GM12875 (cell line): ENCODE results near the gene SLC39A3.
A peak's percentile ranks its signal among the peaks of the same experiment; 100 is the strongest.

Experiments
- H3K4me3 ChIP-seq: one replicate; pipeline ENCODE4 v1.5.1; 2011; ENCODE audit warnings: low read depth, low read length, control low read depth
- CTCF ChIP-seq: IDR thresholded peaks from 2 replicates; pipeline ENCODE4 v1.5.1; 2011; ENCODE audit warnings: low read depth, mild to moderate bottlenecking, control low read depth, inconsistent platforms, low read length, moderate library complexity, borderline replicate concordance; ENCODE audit not compliant: insufficient read depth

The SLC39A3 gene

GRCh38 chr19:2720777-2721569 lies 18.8 kb downstream of the SLC39A3 start, which contains the start of gene DIRAS1:
Gene DIRAS1, minus strand, starts transcription at chr19:2721372. Its CDS starts 3,566 bp downstream, at chr19:2717806.
- TF ChIP-seq CTCF, result no peak
- peak within 1 kb of the TSS; percentile 23 for H3K4me3 ChIP-seq

- TF ChIP-seq CTCF, result no peak
- peak overlapping the region; percentile 15 for H3K4me3 ChIP-seq
Observed at GRCh38 chr19:2719920-2720776, 19.7 kb downstream of the SLC39A3 start.

GRCh38 chr19:2719232-2719735 lies 20.5 kb downstream of the SLC39A3 start:
- no peak overlapping the region for H3K4me3 ChIP-seq
- TF ChIP-seq CTCF, result no peak

GRCh38 chr19:2717638-2718541 lies 21.9 kb downstream of the SLC39A3 start:
- TF ChIP-seq CTCF, result no peak
- H3K4me3 ChIP-seq, result no peak overlapping the region

- H3K4me3 ChIP-seq, result no peak overlapping the region
- no peak for TF ChIP-seq CTCF
Observed at GRCh38 chr19:2716722-2717637, 22.8 kb downstream of the SLC39A3 start.

GRCh38 chr19:2716275-2716650 lies 23.6 kb downstream of the SLC39A3 start:
- TF ChIP-seq CTCF, result no peak
- no peak overlapping the region for H3K4me3 ChIP-seq
